Retina (tissue), 1 donor: ENCODE measurements around the gene MED29.
A peak's percentile ranks its signal among the peaks of the same experiment; 100 is the strongest.

Experiments
- DNase-seq: peaks from one replicate; pipeline ENCODE4 v3.0.0-alpha.2; 2016

The MED29 gene, protein sequence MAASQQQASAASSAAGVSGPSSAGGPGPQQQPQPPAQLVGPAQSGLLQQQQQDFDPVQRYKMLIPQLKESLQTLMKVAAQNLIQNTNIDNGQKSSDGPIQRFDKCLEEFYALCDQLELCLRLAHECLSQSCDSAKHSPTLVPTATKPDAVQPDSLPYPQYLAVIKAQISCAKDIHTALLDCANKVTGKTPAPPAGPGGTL

DNA sequence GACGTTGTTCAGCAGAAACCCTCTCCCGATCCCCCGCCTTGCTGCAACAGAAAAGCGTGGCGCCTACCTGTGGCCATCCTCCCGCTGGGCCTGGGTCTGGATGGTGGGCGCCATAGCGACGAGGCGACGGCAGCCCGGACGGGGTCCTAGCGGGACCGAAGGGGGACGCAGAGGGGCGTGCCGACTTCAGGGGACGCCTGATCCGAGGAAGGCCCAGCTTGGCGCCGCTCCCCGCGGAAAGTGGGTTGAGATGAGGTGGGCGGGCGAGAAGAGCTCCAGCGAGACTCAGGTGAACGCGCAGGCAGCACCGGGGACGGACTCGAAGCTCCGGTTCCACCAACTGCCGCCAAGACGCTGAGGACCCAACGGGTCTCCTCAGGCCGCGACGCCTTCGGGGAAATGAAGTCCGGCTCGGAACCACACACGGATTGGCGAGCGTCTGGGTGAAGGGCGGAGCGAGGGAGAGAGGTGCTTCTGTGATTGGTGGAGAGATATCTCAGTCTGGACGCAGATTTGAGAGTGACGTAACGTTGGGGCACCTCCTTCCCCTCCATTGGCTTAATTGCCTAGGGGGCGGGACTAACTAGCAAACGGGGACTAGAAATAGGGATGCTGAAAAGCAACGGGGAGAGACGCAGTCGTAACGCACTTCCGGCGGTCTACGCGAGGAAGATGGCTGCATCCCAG is at the start of gene MED29, which contains the start of gene PAF1:
Gene MED29, plus strand, starts transcription at position 628 of the 687 bp plus-strand sequence. Its CDS starts 45 bp downstream, at position 673.
Gene PAF1, minus strand, starts transcription at position 356 of the 687 bp plus-strand sequence. Its CDS starts 242 bp downstream, at position 114.
- peak; percentile 99 for DNase-seq

DNA sequence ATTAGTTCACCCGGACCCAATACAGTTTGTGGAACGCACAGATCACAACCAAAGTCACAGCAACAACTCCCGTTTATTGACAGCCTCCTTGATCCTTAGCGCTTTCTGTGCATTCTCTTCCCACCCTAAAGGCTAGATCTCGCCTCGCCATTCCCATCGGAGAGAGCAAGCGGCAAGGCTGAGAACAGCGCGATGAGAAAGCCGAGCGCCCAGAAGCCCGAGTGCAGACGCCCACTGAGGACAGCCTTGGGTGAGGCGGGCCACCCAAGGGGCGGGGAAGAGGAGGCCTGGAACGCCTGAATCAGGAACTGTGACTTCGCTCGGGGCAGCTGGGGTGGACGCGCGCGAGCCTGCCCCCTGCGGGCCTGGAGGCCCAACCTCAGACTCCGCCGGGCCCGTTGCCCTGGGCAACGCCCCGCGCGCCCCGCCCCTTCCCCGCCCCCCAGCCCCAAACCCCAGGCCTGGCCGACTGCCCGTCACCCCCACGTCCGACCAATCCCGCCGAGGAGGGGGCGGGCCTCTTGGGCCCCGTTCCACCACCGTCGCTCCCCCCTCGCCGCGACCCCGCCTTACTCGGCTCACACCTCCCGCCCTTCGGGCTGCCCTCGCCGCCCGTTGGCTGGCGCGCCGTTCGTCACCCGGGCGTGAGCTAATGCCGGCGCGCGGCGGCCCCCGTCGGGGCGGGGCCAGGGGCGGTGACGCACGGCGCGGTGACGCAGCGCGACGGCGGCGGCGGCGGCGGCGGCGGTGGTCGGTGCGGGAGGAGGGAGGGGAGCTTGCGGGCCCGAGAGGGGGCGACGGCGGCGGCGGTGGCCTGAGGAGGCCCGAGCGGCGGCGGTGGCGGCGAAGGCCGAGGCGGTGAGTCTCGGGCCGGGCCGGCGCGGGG is 49.2 kb upstream of the MED29 start, which contains the start of gene SAMD4B:
Gene SAMD4B, plus strand, starts transcription at position 703 of the 886 bp plus-strand sequence. CDS start 14,473 bp downstream, outside the sequence.
- peak; percentile 95 for DNase-seq

DNA sequence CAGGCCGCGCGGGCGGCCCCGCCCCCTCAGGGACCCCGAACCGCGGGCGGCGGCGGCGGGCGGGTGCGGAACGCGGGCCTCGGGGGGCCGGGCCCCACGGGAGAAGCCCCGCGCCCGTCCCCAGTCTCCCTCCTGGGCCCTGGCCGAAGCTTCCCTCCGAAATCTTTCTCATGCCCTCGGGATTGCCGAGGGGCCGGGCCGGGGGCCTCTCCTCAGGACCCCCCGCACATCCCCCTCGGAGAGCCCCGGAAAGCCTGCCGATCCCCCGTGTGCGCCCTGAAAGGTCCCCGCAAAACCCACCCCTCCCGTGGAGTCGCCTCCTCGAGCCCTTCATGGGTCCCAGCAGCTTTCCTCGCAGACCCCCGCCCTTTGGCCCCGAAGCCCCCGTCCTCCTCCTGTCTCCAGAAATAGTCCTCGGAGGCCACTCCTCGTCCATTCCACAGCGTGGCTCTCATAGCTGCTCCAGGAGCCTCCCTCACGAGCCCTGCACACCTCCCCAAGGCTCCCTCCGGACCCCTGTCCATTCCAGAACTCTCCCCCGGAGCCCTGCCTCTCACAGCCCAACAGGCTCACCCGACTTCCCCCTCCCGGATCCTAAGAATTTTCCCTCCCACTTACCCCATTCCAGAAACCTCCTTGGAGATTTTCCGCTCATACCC is 48.4 kb upstream of the MED29 start:
- peak; percentile 8 for DNase-seq

DNA sequence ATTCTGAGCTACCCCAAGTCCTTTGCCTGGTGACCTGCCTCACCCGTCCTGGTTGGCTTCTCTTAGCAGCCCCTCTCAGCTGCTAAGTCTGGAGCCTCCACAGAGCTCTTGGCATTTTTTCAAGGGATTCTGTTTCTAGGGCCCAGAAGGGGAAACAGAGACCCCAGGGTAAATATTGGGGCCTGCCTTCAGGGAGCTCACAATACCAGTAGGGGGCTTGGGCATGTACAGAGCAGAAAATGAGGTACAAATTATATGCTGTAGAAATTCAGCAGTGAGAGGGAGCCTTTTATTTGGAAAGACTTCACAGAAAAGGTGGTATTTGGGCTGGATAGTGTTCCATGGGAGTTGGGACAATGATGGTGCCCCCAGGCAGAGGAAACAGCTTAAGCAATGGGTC is 45.2 kb upstream of the MED29 start:
- no peak for DNase-seq

DNA sequence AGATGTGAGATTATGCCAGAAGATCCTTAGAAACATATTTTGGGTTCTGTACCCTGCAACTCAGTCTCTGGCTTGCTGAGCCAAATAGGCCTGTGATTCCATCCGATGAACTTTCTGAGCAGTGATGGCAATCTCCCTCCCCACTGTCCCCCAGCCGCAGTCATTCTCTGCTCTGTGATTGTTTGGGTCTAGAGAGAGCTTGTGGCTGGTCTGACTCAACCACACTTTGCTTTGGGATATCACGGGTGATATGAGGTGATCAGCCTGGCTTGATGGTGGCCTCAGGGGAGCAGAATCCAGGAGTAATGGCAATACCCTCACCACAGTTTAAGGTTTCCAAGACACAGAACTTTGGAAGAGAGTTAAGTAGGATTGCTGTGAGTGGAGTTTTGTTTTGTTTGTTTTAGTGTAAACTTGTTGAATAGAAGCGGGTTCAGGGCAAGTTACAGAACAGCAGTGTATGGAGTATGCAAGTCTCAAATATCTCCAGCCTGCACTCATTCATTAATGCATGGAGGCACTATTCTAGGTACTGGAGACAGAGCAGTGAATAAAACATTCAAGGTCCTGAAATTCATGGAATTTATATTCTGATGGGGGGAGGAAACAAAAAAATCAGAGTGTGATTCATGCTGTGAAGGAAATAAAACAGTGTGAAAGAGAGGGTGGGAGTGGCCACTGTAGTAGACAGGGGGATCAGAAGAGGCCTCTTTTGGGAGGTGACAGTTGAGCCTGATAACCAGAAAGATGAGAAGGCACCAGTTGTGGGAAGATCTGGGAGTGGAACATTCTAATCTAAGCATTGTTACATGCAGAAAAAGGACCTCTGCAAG is 43.6 kb upstream of the MED29 start:
- no peak for DNase-seq

DNA sequence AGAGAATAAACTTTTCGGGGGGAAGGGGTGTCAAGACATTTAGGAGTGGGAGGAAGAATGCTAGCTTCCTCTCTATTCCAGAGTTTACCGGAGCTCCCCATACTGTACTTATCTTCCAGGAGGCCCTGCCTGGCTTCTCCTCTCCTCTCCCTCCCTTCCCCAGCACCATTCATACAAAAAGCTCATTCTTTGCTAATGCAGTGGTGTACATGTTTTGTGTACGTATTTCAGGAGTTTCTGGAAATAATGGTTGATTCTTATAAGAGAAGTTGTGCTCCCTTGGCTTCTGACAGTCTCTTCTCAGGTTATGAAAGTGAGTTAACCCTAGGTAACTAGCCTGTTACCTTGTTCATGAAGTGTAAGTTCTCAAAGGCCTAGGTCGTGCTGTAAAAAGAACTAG is 41.9 kb upstream of the MED29 start:
- DNase-seq: no peak

DNA sequence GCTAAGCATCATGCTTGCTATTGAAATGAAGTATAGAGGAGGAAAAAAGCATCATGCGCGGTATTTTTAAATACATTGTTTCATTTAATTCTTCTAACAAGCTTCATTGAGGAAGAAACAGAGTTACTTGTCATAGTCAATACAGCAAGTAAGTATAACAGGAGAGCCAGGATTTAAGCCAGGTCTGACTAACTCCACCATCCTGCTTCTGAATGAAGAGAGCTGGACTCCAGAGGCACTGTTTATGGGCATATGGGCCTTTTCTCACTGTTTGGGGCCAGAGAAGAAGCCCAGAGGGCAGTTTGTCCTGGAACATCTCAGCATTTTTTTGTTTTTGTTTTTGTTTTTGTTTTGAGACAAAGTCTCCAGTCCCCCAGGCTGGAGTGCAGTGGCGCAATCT is 41.0 kb upstream of the MED29 start:
- DNase-seq: no peak

DNA sequence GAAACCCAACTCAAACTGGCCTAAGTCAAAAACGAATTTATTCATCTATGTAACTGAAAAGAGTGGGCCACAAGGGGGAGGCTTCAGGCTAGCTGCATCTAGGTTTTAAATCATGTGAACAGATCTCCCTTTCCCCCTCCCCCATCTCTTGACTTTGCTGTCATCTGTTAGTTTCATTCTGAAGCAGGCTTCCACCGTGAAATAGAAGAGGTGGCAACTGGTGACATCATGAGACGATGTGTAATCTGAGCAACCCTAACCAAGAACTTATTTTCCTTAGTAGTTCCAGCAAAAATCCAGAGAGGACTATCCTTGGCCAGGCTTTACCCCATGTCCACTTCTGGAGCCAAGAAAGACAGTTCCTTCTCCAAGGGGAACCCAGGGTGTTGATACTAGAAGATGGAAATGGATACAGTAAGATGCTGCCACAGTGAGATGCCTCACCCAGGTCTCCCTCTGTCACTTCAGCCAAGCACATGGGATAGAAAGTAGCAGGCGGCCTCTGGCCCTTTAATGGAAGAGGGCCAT is 39.6 kb upstream of the MED29 start:
- no peak for DNase-seq

DNA sequence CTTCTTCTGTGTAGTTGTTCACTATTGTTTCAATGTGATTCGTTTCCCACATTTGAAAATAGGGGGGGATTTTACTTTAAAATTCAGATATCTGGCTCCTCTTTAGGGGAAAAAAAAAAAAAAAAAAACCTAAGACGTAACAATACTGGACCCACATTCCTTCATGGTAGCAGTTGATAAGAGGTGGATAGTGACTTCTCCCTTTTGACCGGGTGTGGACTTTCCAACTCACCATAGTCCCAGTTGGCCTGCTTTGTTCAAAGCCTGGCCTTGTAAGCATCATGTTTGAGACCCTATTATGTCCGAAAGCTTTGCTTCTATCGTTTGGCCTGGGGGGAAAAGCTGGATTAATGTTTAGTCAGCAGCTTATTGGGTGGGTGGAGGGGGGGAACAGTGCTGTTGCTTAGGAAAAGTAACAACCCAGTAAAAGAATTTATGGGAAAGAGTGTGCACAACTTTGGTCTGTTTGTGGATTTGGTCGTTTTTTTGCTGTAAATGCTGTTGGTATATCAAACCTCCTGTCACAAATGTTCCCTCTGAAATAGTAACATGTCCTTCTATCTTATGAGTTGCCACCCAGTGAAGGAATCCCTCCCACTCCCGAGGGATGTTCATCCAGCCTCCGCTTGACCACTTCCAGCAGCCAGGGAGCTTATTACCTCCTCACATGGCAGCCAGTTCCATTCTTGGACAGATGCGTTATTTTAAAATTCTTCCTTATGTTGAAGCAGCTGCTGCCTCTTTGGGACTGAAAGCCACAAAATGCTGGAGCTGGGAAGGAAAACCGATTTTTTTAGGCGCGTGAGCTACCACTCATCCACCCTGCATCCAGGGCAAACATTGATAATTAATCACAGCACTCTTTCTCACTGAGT is 38.6 kb upstream of the MED29 start:
- no peak for DNase-seq

DNA sequence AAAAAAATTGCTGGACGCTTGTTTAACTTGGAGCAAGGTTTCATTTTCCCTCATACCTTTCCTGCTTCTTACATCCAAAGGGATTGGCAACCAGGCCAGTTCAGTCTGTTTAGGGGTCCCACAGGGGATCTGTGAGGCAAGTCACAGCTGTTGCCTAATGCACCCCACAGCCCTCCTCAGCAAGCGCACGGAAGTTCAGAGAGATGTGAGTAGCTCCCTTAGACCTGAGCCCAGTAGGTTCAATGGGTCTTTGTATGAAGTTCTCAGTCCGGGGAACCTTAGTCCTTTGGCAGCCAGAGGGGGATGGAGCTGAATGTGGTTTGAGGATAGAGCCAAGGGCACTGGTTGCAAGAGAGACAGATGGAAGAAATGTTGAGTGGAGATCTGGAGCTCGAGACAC is 35.9 kb upstream of the MED29 start:
- no peak for DNase-seq

DNA sequence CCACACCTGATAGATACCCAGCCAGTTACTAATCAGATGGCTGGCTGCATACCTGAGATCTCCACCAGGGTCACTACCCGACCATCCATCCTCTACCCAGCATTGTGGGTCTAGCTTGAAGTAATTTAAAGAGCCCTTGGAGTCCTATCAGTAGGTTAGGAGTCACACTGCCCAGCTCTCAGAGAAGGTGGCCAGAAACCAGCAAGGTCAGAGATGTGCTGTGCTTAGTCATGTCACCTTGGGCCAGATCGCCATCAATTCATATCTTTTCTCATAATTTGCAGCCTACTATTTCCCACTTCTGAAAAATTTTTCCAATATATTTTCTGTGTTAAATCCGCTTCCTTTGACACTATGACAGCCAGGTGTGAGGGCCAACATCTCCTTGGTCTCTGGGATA is 35.1 kb upstream of the MED29 start:
- DNase-seq: no peak

DNA sequence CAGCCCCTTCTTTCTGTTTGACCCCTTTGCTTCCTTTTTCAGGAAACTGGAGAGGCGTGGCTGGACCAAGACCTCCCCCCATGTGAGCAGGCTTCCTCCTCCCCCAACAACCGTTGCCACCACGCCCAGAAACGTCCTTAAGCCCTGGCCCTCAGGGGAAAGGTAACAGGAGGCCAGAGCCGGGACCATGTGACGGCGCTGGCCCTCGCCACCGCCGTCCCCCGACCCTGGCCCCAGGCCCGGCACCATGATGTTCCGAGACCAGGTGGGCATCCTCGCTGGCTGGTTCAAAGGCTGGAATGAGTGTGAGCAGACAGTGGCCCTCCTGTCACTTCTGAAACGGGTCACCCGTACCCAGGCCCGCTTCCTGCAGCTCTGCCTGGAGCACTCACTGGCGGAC is 34.5 kb upstream of the MED29 start:
- DNase-seq: no peak

DNA sequence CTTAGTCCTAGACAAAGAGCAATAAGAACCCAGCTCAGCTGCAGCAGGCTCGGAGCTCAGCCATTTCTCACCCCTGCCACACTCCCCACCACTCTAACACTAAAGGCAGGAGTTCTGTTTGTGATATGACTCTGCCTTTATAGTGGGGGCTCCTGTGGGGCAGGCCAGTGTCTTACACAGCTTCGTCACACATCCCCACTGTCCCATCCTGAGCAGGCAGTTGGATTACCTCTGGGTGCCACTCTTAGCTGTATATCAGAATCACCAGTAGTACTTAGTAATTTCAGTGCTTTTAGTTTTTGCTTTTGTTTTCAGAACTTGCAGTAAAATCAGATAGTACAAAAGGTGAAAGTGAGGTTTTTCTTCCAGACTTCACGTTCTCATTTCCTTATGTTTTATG is 32.2 kb upstream of the MED29 start:
- DNase-seq: no peak

DNA sequence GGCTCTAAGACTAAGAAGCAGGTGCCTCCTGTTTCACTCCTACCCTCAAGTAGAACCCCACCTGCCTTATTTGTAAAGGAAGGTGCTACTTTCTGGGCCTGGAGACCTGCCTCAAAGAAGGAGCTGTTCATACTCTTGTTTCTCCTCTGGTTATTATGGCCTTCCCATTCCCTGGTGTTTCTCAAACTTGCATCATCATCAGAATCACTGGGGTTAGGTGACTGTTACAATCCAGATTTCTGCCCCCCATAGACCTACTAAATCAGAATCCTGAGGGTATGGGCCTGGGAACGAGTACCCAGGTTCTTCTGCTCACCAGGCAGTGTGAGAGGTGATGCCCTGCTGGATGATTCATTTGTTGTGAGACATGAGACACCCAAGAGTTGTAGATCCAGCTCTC is 30.6 kb upstream of the MED29 start:
- no peak for DNase-seq

DNA sequence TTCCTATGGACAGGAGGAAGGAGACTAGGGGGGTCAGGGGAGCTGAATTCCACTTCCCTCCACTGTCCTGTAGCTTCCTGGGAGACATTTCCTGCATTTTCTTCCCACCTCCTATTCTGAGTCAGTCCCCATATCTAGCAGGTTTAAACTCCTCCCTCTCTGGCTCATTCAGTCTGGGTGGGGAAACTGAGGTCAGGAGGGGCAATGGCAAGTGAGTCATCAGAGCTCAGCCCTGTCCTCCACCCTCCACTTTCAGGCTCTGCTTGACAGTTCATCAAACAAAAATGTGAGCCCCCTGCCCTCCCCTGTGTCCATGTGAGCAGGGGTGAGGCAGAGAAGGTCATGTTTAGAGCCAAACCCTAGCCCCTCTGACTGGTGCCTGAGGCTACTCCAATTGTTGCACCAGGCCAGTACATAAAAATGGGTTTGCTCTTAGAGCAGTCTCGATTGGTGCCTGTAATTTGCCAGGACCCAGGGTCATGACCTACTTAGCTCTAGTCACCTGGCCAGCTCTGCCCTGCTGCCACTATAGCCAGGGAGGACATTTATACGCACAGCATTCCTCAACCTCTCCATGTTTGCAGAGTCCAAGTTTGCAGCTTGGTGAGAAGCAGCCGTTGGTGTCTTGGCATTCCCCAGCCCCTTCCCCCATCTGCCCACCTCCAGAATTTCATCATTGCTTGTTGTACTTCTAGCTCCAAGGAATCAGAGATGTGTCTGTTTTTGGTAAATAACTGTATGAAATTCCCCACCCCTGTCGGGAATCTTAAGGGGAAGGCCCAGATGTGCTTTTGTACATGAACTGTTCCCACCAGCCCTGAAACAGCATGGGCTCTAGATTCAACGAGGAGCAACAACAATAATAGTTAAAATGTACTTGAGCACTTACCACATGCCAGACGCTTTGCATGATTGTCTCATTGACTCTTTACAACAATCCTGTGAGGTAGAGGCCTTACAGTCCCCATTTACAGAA is 28.2 kb upstream of the MED29 start:
- no peak for DNase-seq

DNA sequence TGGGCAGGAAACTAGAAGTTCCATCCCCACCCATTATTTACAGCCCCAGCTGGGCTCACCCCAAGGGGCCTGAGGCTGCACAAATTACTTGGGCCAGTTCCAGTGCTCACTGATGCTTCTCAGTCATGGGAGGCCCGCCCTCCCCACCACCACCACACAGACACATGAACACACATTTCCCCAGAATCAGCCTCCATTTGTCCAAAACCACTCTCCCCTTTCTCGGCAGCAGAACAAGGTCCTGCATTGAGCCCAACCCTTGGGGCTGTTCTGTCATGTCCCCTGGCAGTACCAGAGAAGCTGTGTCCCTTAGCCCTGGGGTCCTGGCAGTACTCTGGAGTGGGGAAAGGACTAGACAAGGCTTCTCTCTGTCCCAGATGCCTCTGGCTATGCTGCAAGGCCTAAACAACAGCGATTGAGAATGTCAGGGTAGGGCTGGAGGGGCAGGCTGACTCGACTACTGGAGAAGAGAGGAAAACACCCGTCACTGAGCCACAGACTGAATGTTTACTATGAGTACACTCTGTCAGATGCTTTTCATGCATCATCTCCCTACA is 27.2 kb upstream of the MED29 start:
- DNase-seq: no peak

DNA sequence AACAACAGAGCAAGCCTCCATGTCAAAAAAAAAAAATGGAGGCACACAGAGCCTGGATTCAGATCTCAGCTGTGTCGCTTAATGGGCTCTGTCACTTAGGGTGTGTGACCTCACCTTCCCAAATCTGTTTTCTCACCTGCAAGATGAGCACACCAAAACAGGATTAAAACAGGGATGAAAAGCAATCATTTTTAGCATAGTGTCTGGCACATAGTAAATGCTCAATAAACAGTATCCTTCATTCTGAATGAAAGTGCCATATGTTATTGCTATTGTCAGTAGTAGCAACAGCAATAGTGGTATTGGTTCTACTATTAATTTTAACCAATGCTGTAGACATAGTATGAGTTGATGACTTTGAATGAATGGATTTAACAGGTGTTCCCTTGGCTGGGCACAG is 25.6 kb upstream of the MED29 start:
- no peak for DNase-seq

DNA sequence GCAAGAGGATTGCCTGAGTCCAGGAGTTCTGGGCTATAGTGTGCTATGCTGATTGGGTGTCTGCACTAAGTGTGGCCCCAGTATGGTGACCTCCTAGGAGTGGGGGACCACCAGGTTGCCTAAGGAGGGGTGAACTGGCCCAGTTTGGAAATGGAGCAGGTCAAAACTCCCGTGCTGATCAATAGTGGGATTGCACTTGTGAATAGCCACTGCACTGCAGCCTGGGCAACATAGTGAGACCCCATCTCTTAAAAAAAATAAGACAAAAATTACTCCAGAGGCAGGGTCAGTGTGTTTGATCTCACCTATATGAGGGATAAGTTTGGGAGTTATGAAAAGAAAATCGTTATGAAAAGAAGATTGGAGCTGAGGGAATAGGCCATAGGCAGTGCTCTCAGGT is 22.0 kb upstream of the MED29 start:
- no peak for DNase-seq

DNA sequence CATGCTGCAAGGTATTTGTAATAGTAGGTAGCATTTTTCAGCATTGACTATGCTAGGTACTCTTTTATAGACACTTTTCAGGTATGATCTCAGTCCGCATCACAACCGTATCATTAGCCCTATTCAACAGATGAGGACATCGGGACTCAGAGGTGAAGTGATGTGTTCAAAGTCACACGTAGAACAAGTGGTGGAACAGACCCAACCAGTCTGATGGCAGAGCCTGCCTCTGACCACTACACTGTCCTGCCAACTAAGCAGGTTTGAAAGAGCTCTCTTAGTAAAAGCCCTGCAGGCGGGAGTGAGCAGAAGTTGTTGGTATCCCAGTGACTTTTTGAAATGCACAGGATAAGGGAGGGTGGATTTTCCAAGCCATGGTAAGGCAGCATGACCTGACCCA is 20.4 kb upstream of the MED29 start:
- no peak for DNase-seq
